HG03520 (cell line): Measurements from ENCODE around the gene LYG2.
"Not testable (repeated sequence)": the region's sequence is repeated elsewhere in the genome, so short reads cannot be mapped to it uniquely, and the experiment has no call there.

ENCODE experiments used
- ATAC-seq: cut with Tn5 transposase; IDR thresholded peaks from one replicate; pipeline ENCODE4 v1.9.1; 2021; ENCODE audit warnings: mild to moderate bottlenecking, moderate library complexity; ENCODE audit not compliant: unreplicated experiment

Gene LYG2

GRCh38 chr2:99255491-99256318 is at the start of gene LYG2:
LYG2 (minus strand) TSS chr2:99255666; CDS start chr2:99254260, 1,406 bp downstream.
- ATAC-seq: no peak

GRCh38 chr2:99301097-99301496 is 45.6 kb upstream of the LYG2 start, which contains the start of gene LYG1:
LYG1 (minus strand) TSS chr2:99301197; CDS start chr2:99295670, 5,527 bp downstream.
- not testable (repeated sequence) for ATAC-seq

- ATAC-seq: no peak
Observed at GRCh38 chr2:99299580-99299979, 44.1 kb upstream of the LYG2 start.

GRCh38 chr2:99297994-99298393 is 42.5 kb upstream of the LYG2 start:
- no peak for ATAC-seq

- no peak for ATAC-seq
Observed at GRCh38 chr2:99285526-99285925, 30.1 kb upstream of the LYG2 start.

- ATAC-seq: no peak
Observed at GRCh38 chr2:99279969-99280695, 24.7 kb upstream of the LYG2 start.

- no peak for ATAC-seq
Observed at GRCh38 chr2:99278793-99279291, 23.4 kb upstream of the LYG2 start.

GRCh38 chr2:99278195-99278765 is 22.8 kb upstream of the LYG2 start:
- ATAC-seq: not testable (repeated sequence)

GRCh38 chr2:99275882-99276281 is 20.4 kb upstream of the LYG2 start:
- ATAC-seq: no peak

- no peak for ATAC-seq
Observed at GRCh38 chr2:99261242-99261641, 5.8 kb upstream of the LYG2 start.

GRCh38 chr2:99260184-99260583 is 4.7 kb upstream of the LYG2 start:
- no peak for ATAC-seq

GRCh38 chr2:99259465-99259864 is 4.0 kb upstream of the LYG2 start:
- no peak for ATAC-seq

- no peak for ATAC-seq
Observed at GRCh38 chr2:99256677-99257076, 1.2 kb upstream of the LYG2 start.

- ATAC-seq: no peak
Observed at GRCh38 chr2:99249951-99250350, 5.5 kb downstream of the LYG2 start.

GRCh38 chr2:99242151-99242550 is 13.3 kb downstream of the LYG2 start:
- ATAC-seq: no peak

- ATAC-seq: no peak
Observed at GRCh38 chr2:99240431-99240830, 15.0 kb downstream of the LYG2 start.

GRCh38 chr2:99238599-99238998 is 16.9 kb downstream of the LYG2 start:
- no peak for ATAC-seq

GRCh38 chr2:99233177-99233576 is 22.3 kb downstream of the LYG2 start:
- ATAC-seq: not testable (repeated sequence)

- ATAC-seq: no peak
Observed at GRCh38 chr2:99217929-99218501, 37.5 kb downstream of the LYG2 start.

- ATAC-seq: no peak
Observed at GRCh38 chr2:99216096-99216495, 39.4 kb downstream of the LYG2 start.

- ATAC-seq: no peak
Observed at GRCh38 chr2:99205491-99205890, 50.0 kb downstream of the LYG2 start.
